Fibroblast of peridontal ligament (primary cell): ENCODE data around the gene ZNF804B.

Source experiments
- DNase-seq: peaks from one replicate; pipeline ENCODE4 v3.0.0-alpha.2; 2010; ENCODE audit errors: extremely low read depth

ZNF804B gene

GRCh38 chr7:88759230-88760135 lies at the start of gene ZNF804B:
Gene ZNF804B, plus strand, starts transcription at chr7:88759700. Its CDS starts 277 bp downstream, at chr7:88759977.
- no peak for DNase-seq

- DNase-seq, result no peak
These were observed 23.6 kb upstream of the ZNF804B start for GRCh38 chr7:88735920-88736319.

- no peak for DNase-seq
These were observed 21.9 kb upstream of the ZNF804B start for GRCh38 chr7:88737632-88738031.

GRCh38 chr7:88746126-88746525 lies 13.4 kb upstream of the ZNF804B start:
- DNase-seq, result no peak

GRCh38 chr7:88756802-88757201 lies 2.7 kb upstream of the ZNF804B start:
- no peak for DNase-seq

- DNase-seq, result no peak
These were observed 2.1 kb upstream of the ZNF804B start for GRCh38 chr7:88757371-88757770.

- no peak for DNase-seq
These were observed 895 bp upstream of the ZNF804B start for GRCh38 chr7:88758381-88759229.

- no peak for DNase-seq
These were observed 626 bp downstream of the ZNF804B start for GRCh38 chr7:88760136-88760515.

GRCh38 chr7:88761779-88762178 lies 2.3 kb downstream of the ZNF804B start:
- no peak for DNase-seq

- DNase-seq, result no peak
These were observed 11.9 kb downstream of the ZNF804B start for GRCh38 chr7:88771417-88771816.

- DNase-seq, result no peak
These were observed 13.3 kb downstream of the ZNF804B start for GRCh38 chr7:88772776-88773175.

GRCh38 chr7:88775838-88776237 lies 16.3 kb downstream of the ZNF804B start:
- no peak for DNase-seq

GRCh38 chr7:88787777-88788176 lies 28.3 kb downstream of the ZNF804B start:
- no peak for DNase-seq

GRCh38 chr7:88789480-88790064 lies 30.1 kb downstream of the ZNF804B start:
- peak; percentile 42 for DNase-seq

GRCh38 chr7:88791891-88792290 lies 32.4 kb downstream of the ZNF804B start:
- DNase-seq, result no peak

GRCh38 chr7:88792361-88792760 lies 32.9 kb downstream of the ZNF804B start:
- no peak for DNase-seq

GRCh38 chr7:88795553-88795952 lies 36.1 kb downstream of the ZNF804B start, which contains the start of gene TEX47:
Gene TEX47, minus strand, starts transcription at chr7:88795737. Its CDS starts 795 bp downstream, at chr7:88794942.
- no peak for DNase-seq

- DNase-seq, result no peak
These were observed 41.5 kb downstream of the ZNF804B start for GRCh38 chr7:88801046-88801445.

GRCh38 chr7:88806280-88807037 lies 47.0 kb downstream of the ZNF804B start:
- DNase-seq, result no peak

- DNase-seq, result no peak
These were observed 59.1 kb downstream of the ZNF804B start for GRCh38 chr7:88818552-88818951.

- no peak for DNase-seq
These were observed 66.7 kb downstream of the ZNF804B start for GRCh38 chr7:88826222-88826621.
